Lower leg skin (tissue), 4 donors: ENCODE data around the gene NT5DC1. TPM values are rescaled to one million over a fixed set of nuclear protein-coding genes. Genes with fewer than 3 reads are reported as not detected.

Experiments used
- DNase-seq, 2 donors: peaks; one replicate each; pipeline ENCODE4 v3.0.0-alpha.2; 2019; ENCODE audit warnings: low spot score in 2 of 2
- H3K4me3 ChIP-seq: fragments of 200-600 bp; sonication (generic); 2 replicates; pipeline ENCODE4 v1.5.1; 2017; ENCODE audit warnings: mild to moderate bottlenecking, low read depth; ENCODE audit not compliant: poor library complexity, severe bottlenecking
- CTCF ChIP-seq, 3 donors: fragments of 450-650 bp; IDR thresholded peaks; one replicate each; pipeline ENCODE4 v1.5.1; 2016; ENCODE audit warnings: antibody characterized with exemption in 3 of 3, mild to moderate bottlenecking in 3 of 3, moderate library complexity in 2 of 3
- POLR2A ChIP-seq, 2 donors: fragments of 450-650 bp; IDR thresholded peaks; one replicate each; pipeline ENCODE4 v1.6.1; 2016 to 2017; ENCODE audit warnings: antibody characterized with exemption in 2 of 2, mild to moderate bottlenecking in 1 of 2, moderate library complexity in 1 of 2
- WGBS, 2 donors: methylation state at CpG; one replicate each; pipeline ENCODE4 v1.1.5; 2018; 5-methylcytosine and 5-hydroxymethylcytosine counted together
- intact Hi-C: fragments of 100-400 bp; cut with DNase I; formaldehyde crosslinking; loops from one replicate; pipeline ENCODE4 v1.15.0; 2023; ENCODE audit warnings: low total_unique reads
- total RNA-seq, 4 donors: library from RNA; depleted of rRNA; stranded (reverse); fragments of >200 nt; gene quantifications; one replicate each; pipeline ENCODE4 v1.1.0, GENCODE V29; 2016

NT5DC1 gene
- total RNA-seq, 4 donors from 2014 or later: 7.7 to 25.0 (median 12.3) TPM

- TF ChIP-seq POLR2A (IDR thresholded peaks at IDR 0.05): no peak
- TF ChIP-seq CTCF (IDR thresholded peaks at IDR 0.05): no peak
- no peak overlapping the region for H3K4me3 ChIP-seq
- WGBS, 2 donors: 96 to 98% methylated on average over 1 of the region's 1 CpG
- intact Hi-C loops: no loop called here
- no peak for DNase-seq
Observed at GRCh38 chr6:116239856-116240255, 139.2 kb downstream of the NT5DC1 start.

GRCh38 chr6:116244284-116244683 lies 143.6 kb downstream of the NT5DC1 start:
- 67 to 76% methylated on average over 4 of the region's 4 CpGs for WGBS, 2 donors
- no peak overlapping the region for H3K4me3 ChIP-seq
- intact Hi-C loops: no loop called here
- no peak for DNase-seq
- TF ChIP-seq CTCF (IDR thresholded peaks at IDR 0.05) (no peak), POLR2A (IDR thresholded peaks at IDR 0.05) (no peak)

GRCh38 chr6:116246089-116246488 lies 145.4 kb downstream of the NT5DC1 start:
- WGBS, 2 donors: 90 to 96% methylated on average over 4 of the region's 4 CpGs
- intact Hi-C loops: no loop called here
- DNase-seq: no peak
- H3K4me3 ChIP-seq: no peak overlapping the region
- no peak for TF ChIP-seq POLR2A (IDR thresholded peaks at IDR 0.05)
- TF ChIP-seq CTCF (IDR thresholded peaks at IDR 0.05): no peak

GRCh38 chr6:116247285-116247684 lies 146.6 kb downstream of the NT5DC1 start:
- TF ChIP-seq POLR2A (IDR thresholded peaks at IDR 0.05) (no peak), CTCF (IDR thresholded peaks at IDR 0.05) (no peak)
- intact Hi-C loops: no loop called here
- no peak overlapping the region for H3K4me3 ChIP-seq
- DNase-seq: no peak

GRCh38 chr6:116248577-116248976 lies 147.9 kb downstream of the NT5DC1 start:
- intact Hi-C loops: no loop called here
- TF ChIP-seq CTCF (IDR thresholded peaks at IDR 0.05): no peak
- TF ChIP-seq POLR2A (IDR thresholded peaks at IDR 0.05): no peak
- H3K4me3 ChIP-seq: no peak overlapping the region
- WGBS, 2 donors: 93 to 99% methylated on average over 2 of the region's 2 CpGs
- DNase-seq: no peak

GRCh38 chr6:116251568-116252384 lies 151.1 kb downstream of the NT5DC1 start:
- whole genome bisulfite sequencing, 2 donors: 68 to 82% methylated on average over 6 of the region's 6 CpGs
- DNase-seq: no peak
- no peak overlapping the region for H3K4me3 ChIP-seq
- TF ChIP-seq POLR2A (IDR thresholded peaks at IDR 0.05) (no peak), CTCF (IDR thresholded peaks at IDR 0.05) (no peak)
- intact Hi-C loops: no loop called here
